22Rv1 (cell line): ENCODE results near the gene WASL.
A peak's percentile ranks its signal among the peaks of the same experiment; 100 is the strongest.

Experiments used
- H3K27ac ChIP-seq: fragments of 450-650 bp; 2 replicates; pipeline ENCODE4 v1.5.1; 2017
- CTCF ChIP-seq: fragments of 450-650 bp; IDR thresholded peaks from 2 replicates; pipeline ENCODE4 v1.5.1; 2017; ENCODE audit warnings: mild to moderate bottlenecking
- ZFX ChIP-seq: fragments of 450-650 bp; IDR thresholded peaks from 2 replicates; pipeline ENCODE4 v1.6.1; 2017; ENCODE audit warnings: antibody characterized with exemption, borderline replicate concordance

WASL gene

GRCh38 chr7:123752534-123752933 lies 3.7 kb upstream of the WASL start:
- H3K27ac ChIP-seq = no peak overlapping the region
- no peak for TF ChIP-seq ZFX

- no peak overlapping the region for H3K27ac ChIP-seq
Measured at GRCh38 chr7:123751821-123752220, 3.0 kb upstream of the WASL start.

GRCh38 chr7:123750389-123751230 lies 1.8 kb upstream of the WASL start:
- no peak for TF ChIP-seq CTCF
- no peak for TF ChIP-seq ZFX
- H3K27ac ChIP-seq = peak overlapping the region; percentile 96

More at GRCh38 chr7:123751821-123752220, 3.0 kb upstream of the WASL start:
- no peak for TF ChIP-seq ZFX
- TF ChIP-seq CTCF = no peak

GRCh38 chr7:123749537-123749857 lies 694 bp upstream of the WASL start:
- TF ChIP-seq ZFX (no peak), CTCF (peak; percentile 35; the same call in 1 of the 2 replicates)
- H3K27ac ChIP-seq = peak overlapping the region; percentile 96

- peak overlapping the region; percentile 96 for H3K27ac ChIP-seq
- TF ChIP-seq ZFX (no peak), CTCF (0 out of 2 replicates have a peak, but pooled peaks have one; percentile 19)
Measured at GRCh38 chr7:123748171-123748733, 551 bp downstream of the WASL start.

GRCh38 chr7:123747620-123748141 lies 1.1 kb downstream of the WASL start:
- TF ChIP-seq ZFX (no peak), CTCF (no peak)
- H3K27ac ChIP-seq = peak overlapping the region; percentile 96

GRCh38 chr7:123746931-123747488 lies 1.8 kb downstream of the WASL start:
- peak overlapping the region; percentile 96; the same call in 1 of the 2 replicates for H3K27ac ChIP-seq
- TF ChIP-seq ZFX (no peak), CTCF (no peak)
